Aorta (tissue), 5 donors: ENCODE results near the gene NPAT. TPM values are rescaled to one million over a fixed set of nuclear protein-coding genes. Genes with fewer than 3 reads are reported as not detected.

ENCODE experiments used
- ATAC-seq: fragments of 200-7000 bp; cut with Tn5 transposase; one replicate; pipeline ENCODE4 v1.9.1; 2022; ENCODE audit warnings: moderate library complexity; ENCODE audit not compliant: low FRiP score
- DNase-seq, 2 donors: peaks; one replicate each; pipeline ENCODE4 v3.0.0-alpha.2; 2020
- H3K27ac ChIP-seq, 2 donors: one replicate each; pipeline ENCODE4 v1.5.1; 2013; ENCODE audit warnings: low read length in 2 of 2, mild to moderate bottlenecking in 2 of 2, moderate library complexity in 2 of 2, control low read depth in 1 of 2, inconsistent platforms in 1 of 2, low read depth in 1 of 2
- H3K27me3 ChIP-seq, 2 donors: one replicate each; pipeline ENCODE4 v1.6.1; 2013; ENCODE audit warnings: control low read depth in 1 of 2, low read length in 1 of 2, mild to moderate bottlenecking in 1 of 2, moderate library complexity in 1 of 2; ENCODE audit not compliant: insufficient read depth in 2 of 2, control insufficient read depth in 1 of 2
- H3K36me3 ChIP-seq, 2 donors: one replicate each; pipeline ENCODE4 v1.6.1; 2013; ENCODE audit warnings: control low read depth in 1 of 2, low read length in 1 of 2, mild to moderate bottlenecking in 1 of 2; ENCODE audit not compliant: insufficient read depth in 2 of 2, control insufficient read depth in 1 of 2
- H3K4me1 ChIP-seq, 2 donors: one replicate each; pipeline ENCODE4 v1.6.1; 2013; ENCODE audit warnings: low read length in 2 of 2, control low read depth in 1 of 2, mild to moderate bottlenecking in 1 of 2, moderate library complexity in 1 of 2; ENCODE audit not compliant: insufficient read depth in 2 of 2, control insufficient read depth in 1 of 2
- H3K4me3 ChIP-seq, 2 donors: one replicate each; pipeline ENCODE4 v1.5.1; 2013; ENCODE audit warnings: low read length in 2 of 2, control low read depth in 1 of 2, mild to moderate bottlenecking in 1 of 2
- H3K9me3 ChIP-seq: one replicate; pipeline ENCODE4 v1.6.1; 2013; ENCODE audit warnings: mild to moderate bottlenecking, low read length; ENCODE audit not compliant: control insufficient read depth
- WGBS, 2 donors: extraction: QIAGEN DNeasy Blood & Tissue Kit; methylation state at CpG; one replicate each; pipeline ENCODE4 v1.1.7; 2013; 5-methylcytosine and 5-hydroxymethylcytosine counted together
- intact Hi-C, 2 donors: fragments of 100-400 bp; cut with DNase I; formaldehyde crosslinking; loops; one replicate each; pipeline versions ENCODE4 v1.14.2 to v1.15.0; 2022
- long read RNA-seq, 2 donors: library from polyadenylated mRNA; unstranded; transcript quantifications; one replicate each; pipeline ENCODE4 v2.0.0, GENCODE V29; 2020 to 2021
- polyA plus RNA-seq, 2 donors: library from polyadenylated mRNA; stranded (reverse); fragments of 200-250 nt; gene quantifications; one replicate each; pipeline ENCODE4 v1.2.3, GENCODE V29; 2013
- total RNA-seq, 2 donors: library from RNA; stranded (reverse); fragmentation: NEBNext Ultra II Directional; extraction: Animal tissue kit (Norgen Biotek cat#: 25700); gene quantifications; one replicate each; pipeline ENCODE4 v1.2.1, GENCODE V29; 2021
- donor health status: healthy with polysubstance abuse.
- donor health status: Bipolar disorder and iron deficiency.
- donor health status: DM: no; HTN: no; CAD: no.
- donor health status: DM: no; HTN: no; CAD: no.
- donor health status: DM: yes; HTN: yes; CAD: no.

NPAT gene
- total RNA-seq (10 to 100 TPM; 12.9 to 18.1 TPM), polyA plus RNA-seq (1 to 10 TPM; 1.3 to 3.8 TPM)
- long read RNA-seq, donor 1, partial matches to known transcripts, result 6 of 6 reads
- long read RNA-seq, donor 1, other reads (novel, unspliced or antisense), result 0 of 6 reads
- long read RNA-seq, donor 2, partial matches to known transcripts, result 3 of 3 reads
- long read RNA-seq, donor 2, other reads (novel, unspliced or antisense), result 0 of 3 reads

GRCh38 chr11:108222574-108223347 lies at the start of gene NPAT, which contains the start of gene ATM:
NPAT (minus strand) TSS chr11:108222638; CDS start chr11:108222536, 102 bp downstream.
ATM (plus strand) TSS chr11:108223067; CDS start chr11:108227625, 4,558 bp downstream.
- 0% methylated on average over 70 of the region's 70 CpGs for WGBS, 2 donors
- intact Hi-C loops, result loop anchor here (2.0 to 10.0 kb wide), 6 partner anchors 102 to 1872 kb away; partner anchors contain the start of genes ACAT1 (in 1 of the 2), CUL5 (in 1 of the 2), DDX10 (in 1 of the 2) and POGLUT3 (in 1 of the 2)

GRCh38 chr11:108269583-108269982 lies 47.1 kb upstream of the NPAT start:
- intact Hi-C loops, result no loop called here
- Histone ChIP-seq H3K36me3 (peaks cover 0 to 1% of the 10 kb centered on the region in 2 donors), H3K4me3 (no peak overlapping the region), H3K9me3 (no peaks in the 10 kb centered on the region), H3K27ac (no peak overlapping the region), H3K4me1 (no peaks in the 10 kb centered on the region), H3K27me3 (no peaks in the 10 kb centered on the region)
- DNase-seq (no peak), ATAC-seq (no peak)
- 88 to 93% methylated on average over 3 of the region's 3 CpGs for WGBS, 2 donors

More at GRCh38 chr11:108222574-108223347, at the start of gene NPAT, which contains the start of gene ATM:
- Histone ChIP-seq H3K4me1 (peaks cover 2 to 13% of the 10 kb centered on the region in 2 donors), H3K27ac (peak within 1 kb of the TSS; percentile 67 to 95), H3K9me3 (no peaks in the 10 kb centered on the region), H3K4me3 (peak within 1 kb of the TSS; percentile 77 to 94), H3K27me3 (no peaks in the 10 kb centered on the region), H3K36me3 (no peaks in the 10 kb centered on the region)
- DNase-seq (peak; percentile 100), ATAC-seq (peak; percentile 99)

- WGBS, 2 donors, result 96 to 98% methylated on average over 1 of the region's 1 CpG
- no peak for ATAC-seq
Observed at GRCh38 chr11:108253176-108253575, 30.7 kb upstream of the NPAT start.

GRCh38 chr11:108246885-108247284 lies 24.4 kb upstream of the NPAT start:
- H3K27ac ChIP-seq, result no peak overlapping the region
- H3K4me3 ChIP-seq, result no peak overlapping the region
- no peaks in the 10 kb centered on the region for H3K4me1 ChIP-seq
- H3K36me3 ChIP-seq, result no peaks in the 10 kb centered on the region
- ATAC-seq, result no peak
- H3K27me3 ChIP-seq, result no peaks in the 10 kb centered on the region
- no peaks in the 10 kb centered on the region for H3K9me3 ChIP-seq
- 93 to 94% methylated on average over 2 of the region's 2 CpGs for WGBS, 2 donors
- no peak for DNase-seq
- intact Hi-C loops, result no loop called here

More at GRCh38 chr11:108253176-108253575, 30.7 kb upstream of the NPAT start:
- Histone ChIP-seq H3K4me3 (no peak overlapping the region), H3K27me3 (no peaks in the 10 kb centered on the region), H3K27ac (no peak overlapping the region), H3K9me3 (no peaks in the 10 kb centered on the region), H3K4me1 (no peaks in the 10 kb centered on the region), H3K36me3 (peaks cover 0 to 4% of the 10 kb centered on the region in 2 donors)
- no peak for DNase-seq
- intact Hi-C loops, result loop anchor here in 1 of 2 donors (10.0 kb wide), 1 partner anchor 1522 kb away; no protein-coding TSS in a partner anchor

GRCh38 chr11:108246308-108246707 lies 23.9 kb upstream of the NPAT start:
- H3K27ac ChIP-seq, result no peak overlapping the region
- no peaks in the 10 kb centered on the region for H3K9me3 ChIP-seq
- H3K27me3 ChIP-seq, result no peaks in the 10 kb centered on the region
- DNase-seq (no peak), ATAC-seq (no peak)
- 65 to 76% methylated on average over 3 of the region's 3 CpGs for WGBS, 2 donors
- H3K36me3 ChIP-seq, result no peaks in the 10 kb centered on the region
- no peak overlapping the region for H3K4me3 ChIP-seq
- intact Hi-C loops, result no loop called here
- H3K4me1 ChIP-seq, result no peaks in the 10 kb centered on the region

GRCh38 chr11:108242422-108242821 lies 20.0 kb upstream of the NPAT start:
- Histone ChIP-seq H3K4me3 (no peak overlapping the region), H3K4me1 (no peaks in the 10 kb centered on the region), H3K27me3 (no peaks in the 10 kb centered on the region), H3K9me3 (no peaks in the 10 kb centered on the region), H3K27ac (no peak overlapping the region), H3K36me3 (no peaks in the 10 kb centered on the region)
- intact Hi-C loops, result no loop called here
- WGBS, 2 donors, result 97 to 98% methylated on average over 2 of the region's 2 CpGs
- ATAC-seq, result no peak
- DNase-seq, result no peak

GRCh38 chr11:108241330-108242037 lies 19.0 kb upstream of the NPAT start:
- Histone ChIP-seq H3K4me3 (no peak overlapping the region), H3K27me3 (no peaks in the 10 kb centered on the region), H3K9me3 (no peaks in the 10 kb centered on the region), H3K36me3 (peaks cover 0 to 4% of the 10 kb centered on the region in 2 donors), H3K27ac (no peak overlapping the region), H3K4me1 (no peaks in the 10 kb centered on the region)
- DNase-seq (no peak), ATAC-seq (no peak)
- 79 to 91% methylated on average over 4 of the region's 4 CpGs for WGBS, 2 donors
- intact Hi-C loops, result no loop called here

- ATAC-seq (no peak), DNase-seq (no peak)
- H3K9me3 ChIP-seq, result no peaks in the 10 kb centered on the region
- H3K4me3 ChIP-seq, result no peak overlapping the region
- intact Hi-C loops, result no loop called here
- no peaks in the 10 kb centered on the region for H3K4me1 ChIP-seq
- peaks cover 0 to 8% of the 10 kb centered on the region in 2 donors for H3K36me3 ChIP-seq
- H3K27me3 ChIP-seq, result no peaks in the 10 kb centered on the region
- H3K27ac ChIP-seq, result no peak overlapping the region
Observed at GRCh38 chr11:108239076-108239475, 16.6 kb upstream of the NPAT start.
